ENCODE measurements around the gene ABCA2.

GRCh38 chr9:137075275-137075775 is 47.3 kb upstream of the ABCA2 start:
- TF ChIP-seq, protein P1, sequence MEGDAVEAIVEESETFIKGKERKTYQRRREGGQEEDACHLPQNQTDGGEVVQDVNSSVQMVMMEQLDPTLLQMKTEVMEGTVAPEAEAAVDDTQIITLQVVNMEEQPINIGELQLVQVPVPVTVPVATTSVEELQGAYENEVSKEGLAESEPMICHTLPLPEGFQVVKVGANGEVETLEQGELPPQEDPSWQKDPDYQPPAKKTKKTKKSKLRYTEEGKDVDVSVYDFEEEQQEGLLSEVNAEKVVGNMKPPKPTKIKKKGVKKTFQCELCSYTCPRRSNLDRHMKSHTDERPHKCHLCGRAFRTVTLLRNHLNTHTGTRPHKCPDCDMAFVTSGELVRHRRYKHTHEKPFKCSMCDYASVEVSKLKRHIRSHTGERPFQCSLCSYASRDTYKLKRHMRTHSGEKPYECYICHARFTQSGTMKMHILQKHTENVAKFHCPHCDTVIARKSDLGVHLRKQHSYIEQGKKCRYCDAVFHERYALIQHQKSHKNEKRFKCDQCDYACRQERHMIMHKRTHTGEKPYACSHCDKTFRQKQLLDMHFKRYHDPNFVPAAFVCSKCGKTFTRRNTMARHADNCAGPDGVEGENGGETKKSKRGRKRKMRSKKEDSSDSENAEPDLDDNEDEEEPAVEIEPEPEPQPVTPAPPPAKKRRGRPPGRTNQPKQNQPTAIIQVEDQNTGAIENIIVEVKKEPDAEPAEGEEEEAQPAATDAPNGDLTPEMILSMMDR (IDR thresholded peaks at IDR 0.05; ENCODE audit: low read depth, low read length, missing input control), result no peak
- TF ChIP-seq, protein P2, sequence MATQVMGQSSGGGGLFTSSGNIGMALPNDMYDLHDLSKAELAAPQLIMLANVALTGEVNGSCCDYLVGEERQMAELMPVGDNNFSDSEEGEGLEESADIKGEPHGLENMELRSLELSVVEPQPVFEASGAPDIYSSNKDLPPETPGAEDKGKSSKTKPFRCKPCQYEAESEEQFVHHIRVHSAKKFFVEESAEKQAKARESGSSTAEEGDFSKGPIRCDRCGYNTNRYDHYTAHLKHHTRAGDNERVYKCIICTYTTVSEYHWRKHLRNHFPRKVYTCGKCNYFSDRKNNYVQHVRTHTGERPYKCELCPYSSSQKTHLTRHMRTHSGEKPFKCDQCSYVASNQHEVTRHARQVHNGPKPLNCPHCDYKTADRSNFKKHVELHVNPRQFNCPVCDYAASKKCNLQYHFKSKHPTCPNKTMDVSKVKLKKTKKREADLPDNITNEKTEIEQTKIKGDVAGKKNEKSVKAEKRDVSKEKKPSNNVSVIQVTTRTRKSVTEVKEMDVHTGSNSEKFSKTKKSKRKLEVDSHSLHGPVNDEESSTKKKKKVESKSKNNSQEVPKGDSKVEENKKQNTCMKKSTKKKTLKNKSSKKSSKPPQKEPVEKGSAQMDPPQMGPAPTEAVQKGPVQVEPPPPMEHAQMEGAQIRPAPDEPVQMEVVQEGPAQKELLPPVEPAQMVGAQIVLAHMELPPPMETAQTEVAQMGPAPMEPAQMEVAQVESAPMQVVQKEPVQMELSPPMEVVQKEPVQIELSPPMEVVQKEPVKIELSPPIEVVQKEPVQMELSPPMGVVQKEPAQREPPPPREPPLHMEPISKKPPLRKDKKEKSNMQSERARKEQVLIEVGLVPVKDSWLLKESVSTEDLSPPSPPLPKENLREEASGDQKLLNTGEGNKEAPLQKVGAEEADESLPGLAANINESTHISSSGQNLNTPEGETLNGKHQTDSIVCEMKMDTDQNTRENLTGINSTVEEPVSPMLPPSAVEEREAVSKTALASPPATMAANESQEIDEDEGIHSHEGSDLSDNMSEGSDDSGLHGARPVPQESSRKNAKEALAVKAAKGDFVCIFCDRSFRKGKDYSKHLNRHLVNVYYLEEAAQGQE (IDR thresholded peaks at IDR 0.05), result no peak
- no peak for TF ChIP-seq GABPA (IDR thresholded peaks at IDR 0.05 in 1 of 2, conservative IDR thresholded peaks at IDR 0.05 in 1 of 2)
- TF ChIP-seq TAF1 (conservative IDR thresholded peaks at IDR 0.05), result no peak

Measured in liver (tissue), 3 donors.